GM18870 (cell line): Measurements from ENCODE around the gene MSL3.
A peak's percentile ranks its signal among the peaks of the same experiment; 100 is the strongest.

Experiments
- ATAC-seq: cut with Tn5 transposase; IDR thresholded peaks from one replicate; pipeline ENCODE4 v1.9.1; 2021; ENCODE audit warnings: moderate library complexity; ENCODE audit not compliant: unreplicated experiment

MSL3 gene, protein sequence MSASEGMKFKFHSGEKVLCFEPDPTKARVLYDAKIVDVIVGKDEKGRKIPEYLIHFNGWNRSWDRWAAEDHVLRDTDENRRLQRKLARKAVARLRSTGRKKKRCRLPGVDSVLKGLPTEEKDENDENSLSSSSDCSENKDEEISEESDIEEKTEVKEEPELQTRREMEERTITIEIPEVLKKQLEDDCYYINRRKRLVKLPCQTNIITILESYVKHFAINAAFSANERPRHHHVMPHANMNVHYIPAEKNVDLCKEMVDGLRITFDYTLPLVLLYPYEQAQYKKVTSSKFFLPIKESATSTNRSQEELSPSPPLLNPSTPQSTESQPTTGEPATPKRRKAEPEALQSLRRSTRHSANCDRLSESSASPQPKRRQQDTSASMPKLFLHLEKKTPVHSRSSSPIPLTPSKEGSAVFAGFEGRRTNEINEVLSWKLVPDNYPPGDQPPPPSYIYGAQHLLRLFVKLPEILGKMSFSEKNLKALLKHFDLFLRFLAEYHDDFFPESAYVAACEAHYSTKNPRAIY

DNA sequence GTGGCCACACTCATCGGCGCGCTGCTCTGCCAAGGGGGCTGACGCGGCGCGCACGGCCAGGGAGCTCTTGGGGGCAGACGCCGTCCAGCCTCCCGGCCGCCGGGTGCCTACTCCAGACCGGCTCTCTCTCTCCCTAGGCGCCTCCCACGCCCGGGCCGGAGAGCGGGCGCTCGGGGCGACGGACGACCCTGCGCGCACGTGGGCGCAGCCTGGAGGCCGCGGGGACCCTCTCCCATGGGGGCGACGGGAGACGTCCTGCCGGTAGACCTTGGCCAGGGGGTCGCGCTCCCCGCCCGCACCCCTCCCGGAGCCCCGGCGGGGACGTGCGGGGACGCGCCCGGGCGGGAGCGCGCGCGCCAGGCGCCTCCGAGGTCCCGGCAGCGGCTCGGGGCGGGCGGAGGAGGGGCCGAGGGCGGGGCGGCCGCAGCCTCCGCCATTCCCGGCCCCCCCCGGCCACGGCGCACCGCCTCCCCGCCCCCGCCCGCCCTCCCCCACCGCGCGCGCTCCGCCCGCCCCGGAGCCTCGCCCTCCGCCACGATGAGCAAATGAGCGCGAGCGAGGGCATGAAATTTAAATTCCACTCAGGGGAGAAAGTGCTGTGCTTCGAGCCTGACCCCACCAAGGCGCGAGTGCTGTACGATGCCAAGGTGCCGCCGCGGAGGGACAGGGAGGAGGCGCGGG, at the start of gene MSL3:
Gene MSL3 (plus strand): TSS at position 519 of the 681 bp plus-strand sequence. CDS start 27 bp downstream, at position 546.
- no peak for ATAC-seq

- ATAC-seq = no peak
Observed at GRCh38 chrX:11722304-11722703, 35.7 kb upstream of the MSL3 start.

GRCh38 chrX:11724122-11725017, 33.7 kb upstream of the MSL3 start:
- ATAC-seq = peak; percentile 54

DNA sequence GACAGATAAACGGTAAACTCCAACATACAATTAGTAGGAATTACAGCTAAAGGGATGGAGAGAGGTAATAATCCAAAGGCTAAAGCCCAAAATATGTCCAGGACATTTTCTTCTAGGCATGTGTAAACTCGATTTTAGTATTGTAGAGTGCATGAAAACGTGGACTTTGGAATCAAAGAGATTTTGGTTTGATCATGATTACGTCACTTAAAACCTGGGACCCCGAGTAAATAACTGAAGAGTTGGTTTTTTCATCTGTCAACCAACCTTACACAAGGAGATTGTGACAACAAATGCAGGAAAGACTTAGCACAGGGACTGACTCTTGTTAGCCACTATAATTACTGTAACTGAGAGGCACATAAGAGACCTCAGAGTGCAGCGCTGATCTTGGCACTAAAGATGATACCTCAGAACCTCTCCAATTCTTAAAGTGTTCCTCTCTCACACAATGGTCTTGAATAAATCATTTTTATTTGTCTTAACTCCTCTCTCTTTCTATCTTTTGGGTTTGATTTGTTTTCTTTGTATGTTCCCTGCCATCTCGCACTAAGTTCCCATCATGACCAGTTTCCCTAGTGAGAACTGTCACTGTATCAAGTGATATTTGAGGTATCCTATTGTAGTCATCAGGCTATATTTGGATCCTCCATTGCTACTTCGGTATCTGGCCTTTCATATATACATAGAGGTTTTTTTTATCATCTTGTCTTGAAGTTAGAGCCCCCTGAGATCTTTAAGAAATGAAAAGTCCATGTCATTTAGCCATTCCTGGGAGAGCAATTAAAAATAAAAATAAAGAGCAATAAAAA, 32.2 kb upstream of the MSL3 start:
- no peak for ATAC-seq

GRCh38 chrX:11728556-11728955, 29.5 kb upstream of the MSL3 start:
- ATAC-seq = no peak

DNA sequence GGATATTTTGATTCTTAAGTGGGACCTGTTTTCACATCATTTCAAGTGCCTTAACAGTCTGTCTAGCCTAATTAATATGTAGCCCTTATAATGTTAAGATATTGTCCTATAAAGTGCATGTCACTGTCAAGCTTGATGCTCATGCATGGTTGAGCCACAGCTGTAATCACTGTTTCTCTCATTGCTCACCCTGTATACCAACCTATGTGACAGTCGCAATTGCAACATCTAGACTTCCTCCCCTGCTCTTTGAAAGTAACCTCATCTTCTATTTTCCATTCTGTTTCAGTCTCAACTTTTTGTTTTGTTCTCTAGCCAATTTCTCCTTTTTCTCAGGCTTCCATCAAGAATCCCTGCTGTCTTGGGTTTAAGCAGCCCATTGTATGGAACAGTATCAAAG, 24.4 kb upstream of the MSL3 start:
- ATAC-seq = peak; percentile 66

- peak; percentile 42 for ATAC-seq
Observed at GRCh38 chrX:11739776-11740175, 18.3 kb upstream of the MSL3 start.

GRCh38 chrX:11740794-11741193, 17.2 kb upstream of the MSL3 start:
- ATAC-seq = no peak

- ATAC-seq = no peak
Observed at GRCh38 chrX:11741574-11741973, 16.5 kb upstream of the MSL3 start.

DNA sequence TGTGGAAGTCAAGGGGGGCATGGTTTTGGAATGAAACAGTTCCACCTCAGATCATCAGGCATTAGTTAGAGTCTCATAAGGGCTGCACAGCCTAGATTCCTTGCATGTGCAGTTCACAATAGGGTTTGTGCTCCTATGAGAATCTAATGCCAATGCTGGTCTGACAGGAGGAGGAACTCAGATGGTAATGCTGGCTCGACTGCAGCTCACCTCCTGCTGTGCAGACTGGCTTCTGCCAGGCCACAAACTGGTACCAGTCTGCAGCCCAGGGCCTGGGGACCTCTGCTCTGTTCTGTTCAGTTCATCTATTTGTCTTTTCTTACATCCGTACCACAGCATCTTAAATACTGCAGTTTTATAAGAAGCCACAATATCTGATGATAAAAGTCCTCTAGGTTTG, 12.2 kb upstream of the MSL3 start:
- ATAC-seq = no peak

DNA sequence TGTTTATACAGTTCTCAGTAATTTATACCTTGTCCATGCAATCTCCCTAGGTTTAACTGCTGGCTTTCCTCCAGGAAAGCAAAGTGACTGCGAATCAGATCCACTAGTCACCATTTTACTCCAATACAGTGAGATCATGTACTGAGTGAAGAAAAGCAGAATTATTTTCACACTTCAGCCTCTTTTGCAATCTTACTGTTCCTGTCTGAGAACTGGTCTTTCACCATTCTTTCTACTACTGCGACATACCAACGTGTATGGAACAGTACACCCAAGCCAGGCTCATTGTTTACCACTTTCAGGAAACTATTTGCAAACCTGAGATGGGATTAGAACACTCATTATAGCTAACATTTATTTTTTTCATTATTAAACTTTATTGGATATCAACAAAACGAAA, 8.0 kb upstream of the MSL3 start:
- no peak for ATAC-seq

DNA sequence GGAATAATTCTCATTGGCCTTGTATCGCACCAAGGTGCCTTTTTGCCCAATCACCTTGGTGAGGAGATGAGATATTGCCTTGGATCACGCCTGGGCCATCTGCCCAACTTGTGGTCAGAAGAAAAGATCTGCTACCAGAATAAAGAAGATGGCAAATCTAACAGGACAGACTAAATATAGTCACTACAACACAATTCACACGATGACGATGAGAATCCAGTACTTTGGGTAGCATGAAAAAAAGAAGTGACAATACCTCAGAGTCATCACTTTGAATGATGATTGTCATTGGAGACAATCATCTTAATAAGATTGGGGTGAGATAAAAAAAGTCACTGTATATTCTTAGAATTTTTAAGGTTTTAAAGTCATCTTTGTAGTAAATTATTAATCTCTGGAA, 7.3 kb upstream of the MSL3 start:
- ATAC-seq = no peak

DNA sequence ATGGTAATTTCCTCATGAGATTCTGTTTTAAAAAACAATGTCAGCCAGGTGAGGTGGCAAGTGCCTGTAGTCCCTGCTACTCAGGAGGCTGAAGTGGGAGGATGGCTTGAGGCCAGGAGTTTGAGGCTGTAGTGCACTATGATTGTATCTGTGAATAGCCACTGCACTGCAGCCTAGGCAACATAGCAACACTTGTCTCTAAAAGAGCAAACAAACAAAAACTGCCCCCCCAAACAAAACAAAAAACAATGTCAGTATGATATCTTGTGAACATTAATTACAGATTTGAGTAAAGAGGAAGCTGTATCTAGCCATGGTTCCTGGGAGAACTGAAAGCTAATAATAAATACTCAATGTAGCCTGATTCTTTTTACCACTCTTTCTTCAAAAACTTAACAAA, 6.8 kb upstream of the MSL3 start:
- ATAC-seq = no peak

DNA sequence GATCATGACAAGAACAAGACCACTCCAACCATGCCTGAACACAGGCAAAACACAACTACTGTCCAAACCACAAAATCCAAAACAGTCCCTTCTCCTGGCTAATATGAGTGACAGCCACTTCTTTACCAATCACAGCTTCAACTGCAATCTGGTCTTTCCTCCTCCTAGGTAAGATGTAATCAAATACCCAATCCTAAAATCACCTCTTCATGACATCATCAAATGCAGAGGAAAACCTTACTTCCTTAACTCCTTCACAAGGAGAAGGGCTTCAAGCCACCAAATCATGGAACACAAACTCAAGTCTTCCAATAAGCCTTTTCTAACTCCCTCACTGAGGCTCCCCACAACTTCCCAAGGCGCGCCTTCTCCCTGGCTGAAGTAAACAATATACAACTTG, 4.4 kb upstream of the MSL3 start:
- no peak for ATAC-seq

DNA sequence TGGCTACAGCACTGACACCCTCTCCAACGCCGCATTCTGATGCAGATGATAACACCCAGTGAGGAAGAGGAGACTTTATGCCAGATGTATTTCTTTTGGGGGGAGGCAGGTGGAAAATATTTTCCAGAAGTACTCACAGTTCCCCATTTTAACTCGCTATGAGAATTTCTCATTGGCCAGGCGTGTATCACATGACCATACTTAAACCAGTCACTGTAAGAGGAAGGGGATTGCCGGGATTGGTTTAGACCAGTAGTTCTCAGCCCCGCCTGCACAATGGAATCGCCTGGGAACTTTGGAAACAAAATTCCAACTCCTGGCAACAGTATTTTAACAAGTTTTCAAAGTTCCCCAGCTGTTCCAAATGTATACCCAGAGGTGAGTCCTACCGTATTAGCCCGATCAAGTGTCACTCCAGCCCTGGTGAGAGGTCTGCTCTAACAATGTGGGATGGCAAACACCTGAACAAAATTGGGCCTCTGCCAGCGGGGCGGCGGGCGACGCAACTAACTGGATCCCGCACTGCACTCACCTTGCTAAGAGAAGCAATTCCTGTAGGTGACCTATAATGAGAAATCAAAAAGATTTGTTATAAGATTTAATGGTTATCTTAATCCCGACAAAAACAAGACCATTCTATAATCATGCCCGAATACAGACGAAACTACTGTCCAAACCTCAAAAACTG, 2.9 kb upstream of the MSL3 start:
- ATAC-seq = no peak

GRCh38 chrX:11755724-11756123, 2.3 kb upstream of the MSL3 start:
- ATAC-seq = no peak

GRCh38 chrX:11756354-11757318, 1.4 kb upstream of the MSL3 start:
- no peak for ATAC-seq

DNA sequence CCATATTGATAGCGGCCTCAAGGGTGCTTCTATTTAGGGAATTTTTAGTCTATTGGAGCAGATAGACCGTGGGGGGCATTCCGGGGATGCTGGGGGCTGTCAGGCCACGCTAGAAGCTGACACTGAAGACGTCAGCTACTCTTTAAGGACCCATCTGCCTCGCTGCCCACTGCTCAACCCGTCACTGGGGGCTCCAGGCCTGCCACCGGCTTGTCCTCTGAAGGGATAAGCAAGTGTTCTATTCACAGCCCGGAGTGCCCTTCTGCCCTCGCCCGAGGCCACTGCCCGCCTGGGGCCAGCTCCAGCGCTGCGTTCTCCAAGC, 679 bp upstream of the MSL3 start:
- no peak for ATAC-seq
